Suprapubic skin (tissue), 4 donors: Measurements from ENCODE around the gene FANK1. TPM values are rescaled to one million over a fixed set of nuclear protein-coding genes. Genes with fewer than 3 reads are reported as not detected.
A peak's percentile ranks its signal among the peaks of the same experiment; 100 is the strongest.

ENCODE experiments used
- DNase-seq, 2 donors: peaks; one replicate each; pipeline ENCODE4 v3.0.0-alpha.2; 2019; ENCODE audit warnings: low spot score in 2 of 2
- H3K27ac ChIP-seq: fragments of 200-600 bp; sonication (generic); one replicate; pipeline ENCODE4 v1.5.1; 2019
- H3K27me3 ChIP-seq: fragments of 200-600 bp; sonication (generic); one replicate; pipeline ENCODE4 v1.5.1; 2019
- H3K36me3 ChIP-seq: fragments of 200-600 bp; sonication (generic); one replicate; pipeline ENCODE4 v1.5.1; 2019
- H3K4me1 ChIP-seq: fragments of 200-600 bp; sonication (generic); one replicate; pipeline ENCODE4 v1.5.1; 2019
- H3K4me3 ChIP-seq: fragments of 200-600 bp; sonication (generic); one replicate; pipeline ENCODE4 v1.5.1; 2019; ENCODE audit warnings: mild to moderate bottlenecking
- H3K9me3 ChIP-seq: fragments of 200-600 bp; sonication (generic); one replicate; pipeline ENCODE4 v1.5.1; 2019
- EP300 ChIP-seq: sonication (generic); formaldehyde crosslinking; IDR thresholded peaks from one replicate; pipeline ENCODE4 v1.6.1; 2017; ENCODE audit warnings: antibody characterized with exemption
- POLR2A ChIP-seq, 2 donors: fragments of 450-650 bp; IDR thresholded peaks; one replicate each; pipeline ENCODE4 v1.6.1; 2017; ENCODE audit warnings: antibody characterized with exemption in 2 of 2, mild to moderate bottlenecking in 2 of 2, moderate library complexity in 2 of 2
- POLR2AphosphoS5 ChIP-seq, 3 donors: sonication (generic); formaldehyde crosslinking; IDR thresholded peaks; one replicate each; pipeline ENCODE4 v1.6.1; 2017; ENCODE audit warnings: antibody characterized with exemption in 3 of 3
- WGBS: methylation state at CpG from one replicate; pipeline ENCODE4 v1.1.5; 2018; 5-methylcytosine and 5-hydroxymethylcytosine counted together
- total RNA-seq, 4 donors: library from RNA; depleted of rRNA; stranded (reverse); fragments of >200 nt; gene quantifications; one replicate each; pipeline ENCODE4 v1.1.0, GENCODE V29; 2016
- TF ChIP-seq, protein P1 (sequence below), 2 donors: fragments of 200-600 bp in 1 of 2; fragments of 450-650 bp in 1 of 2; sonication (generic) in 1 of 2; IDR thresholded peaks; one replicate each; pipeline ENCODE4 v1.5.1; 2016 to 2019; ENCODE audit warnings: antibody characterized with exemption in 2 of 2, mild to moderate bottlenecking in 1 of 2, moderate library complexity in 1 of 2

The FANK1 gene
- total RNA-seq, 4 donors from 2014 or later: 3.7 to 8.2 (median 5.8) TPM

DNA sequence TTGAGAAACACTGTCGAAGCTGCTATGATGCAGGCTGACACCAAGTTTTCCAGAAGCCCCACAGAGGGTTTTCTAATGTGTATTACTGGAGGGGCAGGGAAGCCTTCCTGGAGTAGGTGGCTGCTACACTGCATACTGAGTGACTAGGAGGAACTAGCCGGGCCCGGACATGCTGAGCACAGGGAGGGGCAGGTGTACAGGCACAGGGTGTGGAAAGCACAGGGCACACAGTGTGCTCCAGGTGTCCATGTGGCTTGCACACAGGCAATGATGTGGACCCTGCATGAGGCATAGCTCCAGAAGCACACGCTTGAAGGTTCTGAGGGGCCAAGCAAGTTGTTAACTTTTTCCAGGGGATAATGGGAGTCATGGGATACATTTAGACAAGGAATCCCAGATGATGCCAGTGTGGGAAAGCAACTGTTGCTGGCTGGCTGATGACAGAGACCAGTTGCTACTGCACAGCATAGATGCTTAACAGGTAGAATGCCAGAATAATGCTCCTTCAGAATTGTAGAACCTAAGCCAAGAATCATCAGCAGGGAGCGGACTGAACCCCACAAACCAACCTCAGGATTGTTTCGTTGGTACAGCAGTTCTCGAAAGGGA is 29.8 kb upstream of the FANK1 start:
- no peak for DNase-seq
- H3K36me3 ChIP-seq: peaks cover 17% of the 10 kb centered on the region
- H3K9me3 ChIP-seq: no peaks in the 10 kb centered on the region
- H3K27ac ChIP-seq: no peak overlapping the region
- no peaks in the 10 kb centered on the region for H3K27me3 ChIP-seq
- TF ChIP-seq, protein P1, sequence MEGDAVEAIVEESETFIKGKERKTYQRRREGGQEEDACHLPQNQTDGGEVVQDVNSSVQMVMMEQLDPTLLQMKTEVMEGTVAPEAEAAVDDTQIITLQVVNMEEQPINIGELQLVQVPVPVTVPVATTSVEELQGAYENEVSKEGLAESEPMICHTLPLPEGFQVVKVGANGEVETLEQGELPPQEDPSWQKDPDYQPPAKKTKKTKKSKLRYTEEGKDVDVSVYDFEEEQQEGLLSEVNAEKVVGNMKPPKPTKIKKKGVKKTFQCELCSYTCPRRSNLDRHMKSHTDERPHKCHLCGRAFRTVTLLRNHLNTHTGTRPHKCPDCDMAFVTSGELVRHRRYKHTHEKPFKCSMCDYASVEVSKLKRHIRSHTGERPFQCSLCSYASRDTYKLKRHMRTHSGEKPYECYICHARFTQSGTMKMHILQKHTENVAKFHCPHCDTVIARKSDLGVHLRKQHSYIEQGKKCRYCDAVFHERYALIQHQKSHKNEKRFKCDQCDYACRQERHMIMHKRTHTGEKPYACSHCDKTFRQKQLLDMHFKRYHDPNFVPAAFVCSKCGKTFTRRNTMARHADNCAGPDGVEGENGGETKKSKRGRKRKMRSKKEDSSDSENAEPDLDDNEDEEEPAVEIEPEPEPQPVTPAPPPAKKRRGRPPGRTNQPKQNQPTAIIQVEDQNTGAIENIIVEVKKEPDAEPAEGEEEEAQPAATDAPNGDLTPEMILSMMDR (IDR thresholded peaks at IDR 0.05): no peak
- TF ChIP-seq POLR2AphosphoS5 (IDR thresholded peaks at IDR 0.05): peak in 1 of 3 donors; percentile 34
- no peak for TF ChIP-seq POLR2A (IDR thresholded peaks at IDR 0.05)
- no peak for TF ChIP-seq EP300
- H3K4me1 ChIP-seq: no peaks in the 10 kb centered on the region
- 82% methylated on average over 7 of the region's 7 CpGs for WGBS
- no peak overlapping the region for H3K4me3 ChIP-seq

DNA sequence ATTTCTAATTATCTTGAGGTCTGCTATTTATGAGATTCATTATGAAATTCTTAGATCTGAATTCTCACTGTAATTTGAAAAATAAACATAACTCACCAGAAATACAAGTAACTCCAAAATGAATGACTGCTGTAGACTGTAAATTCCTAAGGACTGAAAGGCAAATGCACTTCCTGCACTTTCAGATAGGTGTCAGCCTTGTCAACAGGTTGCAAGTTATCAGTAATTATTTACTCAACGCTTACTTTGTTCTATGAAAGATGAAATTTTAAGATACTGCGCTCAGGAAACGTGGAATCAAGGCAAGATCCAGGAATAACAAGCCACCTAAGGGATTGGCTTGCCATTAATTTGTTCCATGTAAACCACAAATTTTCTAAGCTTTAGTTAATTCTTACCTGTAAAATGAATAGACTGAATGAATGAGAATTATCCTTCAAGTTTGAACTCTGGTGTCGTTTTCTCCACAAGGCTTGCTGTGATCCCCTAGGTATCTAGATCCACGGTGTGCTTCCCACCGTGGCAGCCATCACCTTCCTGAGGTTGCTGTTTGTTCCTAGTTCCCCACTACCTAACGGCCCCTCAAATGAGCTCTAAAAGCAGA is 27.9 kb upstream of the FANK1 start:
- Histone ChIP-seq H3K4me3 (no peak overlapping the region), H3K36me3 (peaks cover 17% of the 10 kb centered on the region), H3K9me3 (no peaks in the 10 kb centered on the region), H3K4me1 (no peaks in the 10 kb centered on the region), H3K27me3 (no peaks in the 10 kb centered on the region), H3K27ac (no peak overlapping the region)
- TF ChIP-seq POLR2A (IDR thresholded peaks at IDR 0.05): no peak
- TF ChIP-seq, protein P1 (IDR thresholded peaks at IDR 0.05): peak; percentile 53 to 74
- 55% methylated on average over 7 of the region's 7 CpGs for WGBS
- DNase-seq: no peak

DNA sequence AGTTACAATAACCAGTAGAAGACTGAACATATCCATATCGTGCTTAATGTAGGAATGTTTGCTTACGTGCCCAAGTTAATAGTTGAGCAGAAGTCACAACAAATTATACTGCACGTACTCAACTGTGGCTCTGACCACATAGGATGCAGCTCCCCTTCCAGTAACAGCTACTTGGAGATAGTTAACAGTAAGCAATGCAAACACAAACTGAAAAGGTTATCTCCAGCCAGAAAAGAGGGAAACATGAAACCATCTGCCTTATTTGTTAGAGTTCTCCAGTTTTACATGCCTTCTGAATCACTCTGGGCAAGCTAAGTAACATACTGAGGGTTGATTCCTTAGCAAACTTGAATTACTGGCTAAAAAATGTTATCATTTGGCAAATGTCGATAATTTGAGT is 25.0 kb upstream of the FANK1 start:
- no peak overlapping the region for H3K27ac ChIP-seq
- H3K4me3 ChIP-seq: no peak overlapping the region
- WGBS: 93% methylated on average over 4 of the region's 4 CpGs
- peaks cover 1% of the 10 kb centered on the region for H3K9me3 ChIP-seq
- TF ChIP-seq, protein P1 (IDR thresholded peaks at IDR 0.05): no peak
- TF ChIP-seq EP300 (no peak), POLR2AphosphoS5 (IDR thresholded peaks at IDR 0.05) (no peak), POLR2A (IDR thresholded peaks at IDR 0.05) (no peak)
- H3K36me3 ChIP-seq: peaks cover 10% of the 10 kb centered on the region
- H3K4me1 ChIP-seq: no peaks in the 10 kb centered on the region
- DNase-seq: no peak
- H3K27me3 ChIP-seq: no peaks in the 10 kb centered on the region

DNA sequence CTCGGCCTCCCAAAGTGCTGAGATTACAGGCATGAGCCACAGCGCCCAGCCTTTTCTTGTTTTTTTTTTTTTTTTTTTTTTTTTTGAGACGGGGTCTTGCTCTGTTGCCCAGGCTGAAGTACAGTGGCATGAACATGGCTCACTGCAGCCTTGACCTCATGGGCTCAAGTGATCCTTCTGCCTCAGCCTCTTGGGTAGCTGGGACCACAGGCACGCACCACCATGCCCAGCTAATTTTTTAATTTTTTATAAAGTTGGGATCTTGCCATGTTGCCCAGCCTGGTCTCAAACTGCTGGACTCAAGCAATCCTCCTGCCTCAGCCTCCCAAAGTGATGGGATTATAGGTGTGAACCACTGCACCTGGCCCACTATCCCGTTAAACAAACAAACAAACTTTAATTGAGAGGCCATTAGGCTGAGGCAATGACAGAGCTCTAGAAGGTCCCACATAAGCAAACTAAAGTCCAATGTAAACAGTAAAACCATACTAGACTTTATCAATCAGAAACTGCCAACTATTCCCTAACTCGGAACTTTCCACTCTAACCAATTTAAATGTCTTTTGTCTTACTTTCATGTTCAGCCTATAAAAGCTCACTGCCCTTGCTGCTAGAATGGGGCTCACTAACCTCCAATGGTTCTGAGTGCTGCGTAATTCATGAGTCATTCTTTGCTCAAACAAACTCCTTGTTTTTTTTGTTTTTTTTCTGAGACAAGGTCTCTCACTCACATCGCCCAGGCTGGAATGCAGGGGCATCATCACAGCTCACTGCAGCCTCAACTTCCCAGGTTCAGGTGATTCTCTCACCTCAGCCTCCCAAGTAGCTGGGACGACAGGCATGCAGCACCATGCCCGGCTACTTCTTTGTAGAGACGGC is 17.2 kb upstream of the FANK1 start:
- WGBS: 91% methylated on average over 11 of the region's 11 CpGs
- no peak for TF ChIP-seq POLR2AphosphoS5 (IDR thresholded peaks at IDR 0.05)
- TF ChIP-seq EP300: no peak
- TF ChIP-seq, protein P1 (IDR thresholded peaks at IDR 0.05): no peak
- no peak for TF ChIP-seq POLR2A (IDR thresholded peaks at IDR 0.05)
- Histone ChIP-seq H3K9me3 (peaks cover 3% of the 10 kb centered on the region), H3K4me3 (no peak overlapping the region), H3K27me3 (no peaks in the 10 kb centered on the region), H3K36me3 (peaks cover 17% of the 10 kb centered on the region), H3K4me1 (no peaks in the 10 kb centered on the region), H3K27ac (no peak overlapping the region)
- no peak for DNase-seq

DNA sequence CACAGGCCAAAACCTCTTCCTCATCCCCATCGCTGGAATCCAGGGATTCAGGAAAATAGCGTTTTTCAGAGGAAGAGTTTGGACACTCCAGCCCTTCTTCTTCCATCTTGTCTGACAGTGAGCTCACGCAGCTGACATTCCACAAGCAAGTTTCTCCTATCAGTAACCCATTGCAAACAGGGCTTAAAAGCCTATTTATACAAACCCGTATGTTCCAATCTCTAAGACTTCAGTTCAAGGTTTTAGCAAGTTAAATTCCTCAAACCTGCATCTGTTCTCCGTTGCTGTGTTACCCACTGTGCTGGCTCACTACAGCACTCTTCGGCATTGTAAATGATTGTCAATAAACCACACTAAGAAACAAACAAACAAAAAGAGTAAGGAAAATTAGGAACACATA is 15.6 kb upstream of the FANK1 start:
- no peaks in the 10 kb centered on the region for H3K4me1 ChIP-seq
- peaks cover 17% of the 10 kb centered on the region for H3K36me3 ChIP-seq
- peaks cover 3% of the 10 kb centered on the region for H3K9me3 ChIP-seq
- WGBS: 79% methylated on average over 6 of the region's 6 CpGs
- no peak overlapping the region for H3K27ac ChIP-seq
- DNase-seq: no peak
- TF ChIP-seq, protein P1 (IDR thresholded peaks at IDR 0.05): no peak
- TF ChIP-seq POLR2A (IDR thresholded peaks at IDR 0.05): no peak
- no peak for TF ChIP-seq POLR2AphosphoS5 (IDR thresholded peaks at IDR 0.05)
- no peak for TF ChIP-seq EP300
- no peak overlapping the region for H3K4me3 ChIP-seq
- H3K27me3 ChIP-seq: no peaks in the 10 kb centered on the region
